ENCODE measurements around the gene C10orf67. TPM values are rescaled to one million over a fixed set of nuclear protein-coding genes. Genes with fewer than 3 reads are reported as not detected.

C10orf67 gene
- total and polyA plus RNA-seq, 9 donors: 0.04 to 0.37 (median 0.20) TPM; not detected in 1

GRCh38 chr10:23173214-23174073 is 171.2 kb downstream of the C10orf67 start:
- H3K4me3 ChIP-seq (ENCODE audit: low read length): no peak overlapping the region
- no peak for DNase-seq
- H3K27ac ChIP-seq (ENCODE audit: low read length): no peak overlapping the region
- WGBS (ENCODE audit: insufficient coverage): under 1% methylated on average over 78 of the region's 82 CpGs
- no peaks in the 10 kb centered on the region for H3K9me3 ChIP-seq (replicated peaks; ENCODE audit: control insufficient read depth, low read depth, low read length)
- H3K36me3 ChIP-seq (ENCODE audit: control insufficient read depth, insufficient read depth, low read length): no peaks in the 10 kb centered on the region
- H3K4me1 ChIP-seq (ENCODE audit: control insufficient read depth, insufficient read depth, low read length): no peaks in the 10 kb centered on the region
- peaks cover 46% of the 10 kb centered on the region for H3K27me3 ChIP-seq (ENCODE audit: control insufficient read depth, insufficient read depth, low read length)

GRCh38 chr10:23172429-23173213 is 172.0 kb downstream of the C10orf67 start:
- no peak for DNase-seq
- Histone ChIP-seq H3K36me3 (ENCODE audit: control insufficient read depth, insufficient read depth, low read length) (no peaks in the 10 kb centered on the region), H3K4me3 (ENCODE audit: low read length) (no peak overlapping the region), H3K27me3 (ENCODE audit: control insufficient read depth, insufficient read depth, low read length) (peaks cover 46% of the 10 kb centered on the region), H3K4me1 (ENCODE audit: control insufficient read depth, insufficient read depth, low read length) (no peaks in the 10 kb centered on the region), H3K27ac (ENCODE audit: low read length) (no peak overlapping the region), H3K9me3 (replicated peaks; ENCODE audit: control insufficient read depth, low read depth, low read length) (no peaks in the 10 kb centered on the region)
- WGBS (ENCODE audit: insufficient coverage): 1% methylated on average over 31 of the region's 41 CpGs

- Histone ChIP-seq H3K4me1 (ENCODE audit: control insufficient read depth, insufficient read depth, low read length) (no peaks in the 10 kb centered on the region), H3K27ac (ENCODE audit: low read length) (no peak overlapping the region), H3K9me3 (replicated peaks; ENCODE audit: control insufficient read depth, low read depth, low read length) (no peaks in the 10 kb centered on the region), H3K36me3 (ENCODE audit: control insufficient read depth, insufficient read depth, low read length) (no peaks in the 10 kb centered on the region), H3K4me3 (ENCODE audit: low read length) (no peak overlapping the region), H3K27me3 (ENCODE audit: control insufficient read depth, insufficient read depth, low read length) (peaks cover 46% of the 10 kb centered on the region)
- 8% methylated on average over 13 of the region's 26 CpGs for WGBS (ENCODE audit: insufficient coverage)
- DNase-seq: peak; percentile 51
These were observed 173.2 kb downstream of the C10orf67 start for GRCh38 chr10:23171232-23171876.

- peak; percentile 66 for DNase-seq
- no CpG with 5 or more reads among the region's 5 CpGs for WGBS (ENCODE audit: insufficient coverage)
- Histone ChIP-seq H3K27ac (ENCODE audit: low read length) (no peak overlapping the region), H3K27me3 (ENCODE audit: control insufficient read depth, insufficient read depth, low read length) (peaks cover 14% of the 10 kb centered on the region), H3K4me1 (ENCODE audit: control insufficient read depth, insufficient read depth, low read length) (no peaks in the 10 kb centered on the region), H3K4me3 (ENCODE audit: low read length) (no peak overlapping the region), H3K9me3 (replicated peaks; ENCODE audit: control insufficient read depth, low read depth, low read length) (no peaks in the 10 kb centered on the region), H3K36me3 (ENCODE audit: control insufficient read depth, insufficient read depth, low read length) (no peaks in the 10 kb centered on the region)
These were observed 186.2 kb downstream of the C10orf67 start for GRCh38 chr10:23158370-23158769.

- peaks cover 13% of the 10 kb centered on the region for H3K27me3 ChIP-seq (ENCODE audit: control insufficient read depth, insufficient read depth, low read length)
These were observed 186.8 kb downstream of the C10orf67 start for GRCh38 chr10:23157691-23158369.

GRCh38 chr10:23157239-23157681 is 187.3 kb downstream of the C10orf67 start:
- peaks cover 13% of the 10 kb centered on the region for H3K27me3 ChIP-seq (ENCODE audit: control insufficient read depth, insufficient read depth, low read length)
- no peak overlapping the region for H3K4me3 ChIP-seq (ENCODE audit: low read length)
- no peaks in the 10 kb centered on the region for H3K36me3 ChIP-seq (ENCODE audit: control insufficient read depth, insufficient read depth, low read length)
- H3K4me1 ChIP-seq (ENCODE audit: control insufficient read depth, insufficient read depth, low read length): no peaks in the 10 kb centered on the region
- DNase-seq: no peak
- 44% methylated on average over 12 of the region's 14 CpGs for WGBS (ENCODE audit: insufficient coverage)
- no peaks in the 10 kb centered on the region for H3K9me3 ChIP-seq (replicated peaks; ENCODE audit: control insufficient read depth, low read depth, low read length)
- H3K27ac ChIP-seq (ENCODE audit: low read length): no peak overlapping the region

More at GRCh38 chr10:23157691-23158369, 186.8 kb downstream of the C10orf67 start:
- no peak overlapping the region for H3K27ac ChIP-seq (ENCODE audit: low read length)
- no peaks in the 10 kb centered on the region for H3K36me3 ChIP-seq (ENCODE audit: control insufficient read depth, insufficient read depth, low read length)
- 45% methylated on average over 3 of the region's 12 CpGs for WGBS (ENCODE audit: insufficient coverage)
- no peak overlapping the region for H3K4me3 ChIP-seq (ENCODE audit: low read length)
- H3K4me1 ChIP-seq (ENCODE audit: control insufficient read depth, insufficient read depth, low read length): no peaks in the 10 kb centered on the region
- no peaks in the 10 kb centered on the region for H3K9me3 ChIP-seq (replicated peaks; ENCODE audit: control insufficient read depth, low read depth, low read length)
- DNase-seq: peak; percentile 8

- Histone ChIP-seq H3K27ac (ENCODE audit: low read length) (no peak overlapping the region), H3K27me3 (ENCODE audit: control insufficient read depth, insufficient read depth, low read length) (peaks cover 13% of the 10 kb centered on the region), H3K4me1 (ENCODE audit: control insufficient read depth, insufficient read depth, low read length) (no peaks in the 10 kb centered on the region), H3K4me3 (ENCODE audit: low read length) (no peak overlapping the region), H3K36me3 (ENCODE audit: control insufficient read depth, insufficient read depth, low read length) (no peaks in the 10 kb centered on the region), H3K9me3 (replicated peaks; ENCODE audit: control insufficient read depth, low read depth, low read length) (no peaks in the 10 kb centered on the region)
- WGBS (ENCODE audit: insufficient coverage): 63% methylated on average over 5 of the region's 10 CpGs
- no peak for DNase-seq
These were observed 188.0 kb downstream of the C10orf67 start for GRCh38 chr10:23156447-23157150.

- WGBS (ENCODE audit: insufficient coverage): 42% methylated on average over 2 of the region's 7 CpGs
- Histone ChIP-seq H3K9me3 (replicated peaks; ENCODE audit: control insufficient read depth, low read depth, low read length) (no peaks in the 10 kb centered on the region), H3K27ac (ENCODE audit: low read length) (no peak overlapping the region), H3K4me1 (ENCODE audit: control insufficient read depth, insufficient read depth, low read length) (peaks cover 9% of the 10 kb centered on the region), H3K36me3 (ENCODE audit: control insufficient read depth, insufficient read depth, low read length) (no peaks in the 10 kb centered on the region), H3K4me3 (ENCODE audit: low read length) (no peak overlapping the region), H3K27me3 (ENCODE audit: control insufficient read depth, insufficient read depth, low read length) (peaks cover 10% of the 10 kb centered on the region)
- no peak for DNase-seq
These were observed 189.4 kb downstream of the C10orf67 start for GRCh38 chr10:23155169-23155568.
